ENCODE results near the gene PACRG. TPM values are rescaled to one million over a fixed set of nuclear protein-coding genes. Genes with fewer than 3 reads are reported as not detected.

The PACRG gene
- total RNA-seq, 1 donor from 2014 or later: 14.1 TPM

DNA sequence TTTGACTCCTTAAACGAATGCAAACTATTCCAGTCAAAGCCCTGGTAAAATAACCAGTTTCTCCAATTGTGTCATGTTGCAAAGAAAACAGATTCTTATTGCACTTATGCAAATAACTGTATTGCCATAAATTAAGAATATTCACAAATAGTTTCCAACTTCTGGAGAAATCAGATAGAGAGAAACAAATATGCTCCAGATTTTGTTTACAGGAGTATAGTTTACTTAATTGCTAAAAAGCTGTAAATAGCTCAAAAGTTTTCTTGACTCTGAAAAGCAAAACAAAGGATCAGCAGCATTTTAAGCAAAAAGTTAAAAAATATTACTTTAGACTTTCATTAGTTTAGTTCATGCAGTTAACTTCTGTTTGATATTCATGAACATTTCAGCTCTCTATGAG, 304.2 kb downstream of the PACRG start:
- intact Hi-C loops (cut with DNase I): no loop called here
- no peak for DNase-seq (ENCODE audit: low spot score)

DNA sequence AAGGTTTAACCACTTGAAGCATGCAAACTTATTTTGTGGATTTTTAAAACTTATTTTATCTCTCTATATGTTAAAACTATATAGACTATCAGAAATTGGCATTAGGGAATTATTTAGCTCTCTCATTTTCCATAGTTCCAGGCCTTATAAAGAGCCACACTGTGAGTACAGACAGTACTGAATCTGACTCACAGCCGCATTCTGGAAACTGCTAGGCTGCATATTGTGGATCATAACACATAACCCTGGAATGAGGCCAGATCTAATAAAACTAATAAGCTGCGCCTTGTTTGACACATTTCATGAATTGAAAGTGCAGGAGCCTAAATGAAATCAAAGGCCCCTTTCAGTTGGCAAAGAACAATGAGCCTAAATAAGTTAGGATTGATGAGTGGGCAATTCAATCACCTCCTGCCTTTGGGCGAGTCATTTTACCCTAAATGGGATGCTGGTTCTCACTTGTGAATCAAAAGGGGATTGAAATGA, 308.4 kb downstream of the PACRG start:
- intact Hi-C loops (cut with DNase I): no loop called here
- no peak for DNase-seq (ENCODE audit: low spot score)

DNA sequence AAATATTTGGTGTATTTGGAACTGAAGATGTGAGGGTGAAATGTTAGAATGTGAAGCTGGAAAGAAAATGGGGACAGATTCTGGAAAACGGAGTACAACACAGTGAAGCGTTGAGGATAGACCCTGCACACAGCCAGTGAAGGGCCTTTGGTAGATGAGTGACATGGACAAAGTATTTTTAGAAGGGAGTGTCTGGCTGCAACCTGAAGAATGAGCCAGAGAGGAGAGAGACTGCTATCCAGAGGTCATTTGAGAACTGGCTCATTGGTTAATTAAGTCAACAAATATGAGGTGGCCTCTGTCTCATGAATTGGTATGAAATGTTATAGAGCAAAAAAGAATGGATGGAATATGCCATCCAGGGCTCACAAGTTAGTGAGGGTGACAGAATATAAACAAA, 310.5 kb downstream of the PACRG start:
- intact Hi-C loops (cut with DNase I): no loop called here
- no peak for DNase-seq (ENCODE audit: low spot score)

DNA sequence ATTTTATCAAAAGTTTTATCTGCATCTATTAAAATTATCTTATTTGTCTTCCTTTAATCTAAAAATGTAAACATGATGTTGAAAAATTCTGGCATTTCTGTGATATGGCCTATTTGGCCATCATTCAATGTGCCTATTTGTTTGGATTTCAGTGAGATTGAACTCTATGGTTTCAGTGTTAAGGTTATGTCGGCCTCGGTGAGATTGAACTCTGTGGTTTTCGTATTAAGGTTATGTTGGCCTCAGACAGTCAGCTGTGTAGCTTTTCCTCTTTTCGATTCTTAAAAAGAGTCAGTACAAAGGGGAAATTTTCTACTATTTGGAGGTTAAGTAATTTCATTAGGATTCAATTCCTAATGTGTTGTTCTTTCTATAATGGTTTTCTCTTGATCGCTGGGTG, 320.6 kb downstream of the PACRG start:
- intact Hi-C loops (cut with DNase I): no loop called here
- DNase-seq (ENCODE audit: low spot score): no peak

DNA sequence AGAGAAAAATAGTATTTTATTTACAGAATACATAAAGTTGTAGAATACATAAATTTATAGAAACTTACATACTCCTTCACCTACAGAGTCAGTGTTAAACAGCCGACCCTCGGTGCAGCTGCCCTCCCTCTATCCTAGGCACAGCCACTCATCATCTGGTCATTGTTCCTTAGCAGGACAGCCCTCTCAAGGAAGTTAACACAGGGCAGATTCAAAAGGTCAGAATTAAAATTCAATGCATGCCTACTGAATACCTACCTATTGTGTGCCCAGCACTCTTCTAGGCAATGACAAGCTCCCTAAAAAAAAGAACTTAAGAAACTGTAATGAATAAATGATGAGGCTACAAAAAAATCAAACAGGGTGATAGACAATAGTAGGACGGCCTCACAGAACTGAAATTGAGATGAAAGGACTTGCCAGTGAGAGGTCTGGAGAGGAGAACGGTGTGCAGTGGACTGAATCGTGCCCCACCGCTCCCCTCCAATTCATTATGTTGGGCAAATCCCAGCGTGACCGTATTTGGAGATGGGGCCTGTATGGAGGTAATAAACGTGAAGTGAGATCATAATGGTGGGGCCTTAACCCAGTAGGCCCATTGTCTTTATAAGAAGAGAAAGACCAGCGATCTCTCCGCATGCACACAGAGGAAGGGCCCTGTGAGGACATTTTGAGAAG, 326.0 kb downstream of the PACRG start:
- intact Hi-C loops (cut with DNase I): no loop called here
- no peak for DNase-seq (ENCODE audit: low spot score)

DNA sequence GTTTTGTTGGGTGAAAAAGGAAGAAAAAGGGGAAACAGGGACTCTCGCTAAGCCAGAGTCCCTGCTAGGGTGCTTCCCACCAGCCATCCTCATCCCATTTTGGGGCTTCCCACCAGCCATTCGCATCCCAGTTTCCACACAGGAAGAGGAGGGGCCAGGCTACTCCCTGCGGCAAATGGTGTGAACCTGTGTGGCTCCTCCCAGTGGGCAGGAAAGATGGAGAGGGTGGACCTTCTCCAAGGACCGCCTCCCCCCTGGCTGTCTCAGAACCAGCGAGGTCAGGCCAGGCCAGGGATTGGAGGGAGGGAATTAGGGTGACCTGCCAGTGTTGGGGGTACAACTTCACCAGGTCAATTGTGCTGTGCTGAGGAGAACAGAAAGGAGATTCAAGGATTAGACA, 326.9 kb downstream of the PACRG start:
- intact Hi-C loops (cut with DNase I): no loop called here
- no peak for DNase-seq (ENCODE audit: low spot score)

DNA sequence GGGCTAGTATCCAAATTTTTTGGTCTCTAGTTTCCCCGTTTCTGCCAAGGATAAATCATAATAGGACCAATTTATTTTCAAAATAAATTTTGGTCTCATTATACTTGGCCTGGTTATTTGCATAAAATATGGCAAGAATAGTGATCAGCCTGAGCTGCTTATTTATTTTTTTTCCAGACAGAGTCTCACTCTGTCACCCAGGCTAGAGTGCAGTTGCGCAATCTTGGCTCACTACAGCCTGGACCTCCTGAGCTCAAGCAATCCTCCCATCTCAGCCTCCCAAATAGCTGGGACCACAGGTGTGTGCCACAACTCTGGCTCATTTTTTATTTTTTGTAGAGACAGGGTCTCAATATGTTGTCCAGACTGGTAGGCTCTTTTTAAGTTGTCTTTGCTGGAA, 329.5 kb downstream of the PACRG start:
- intact Hi-C loops (cut with DNase I): no loop called here
- DNase-seq (ENCODE audit: low spot score): no peak

DNA sequence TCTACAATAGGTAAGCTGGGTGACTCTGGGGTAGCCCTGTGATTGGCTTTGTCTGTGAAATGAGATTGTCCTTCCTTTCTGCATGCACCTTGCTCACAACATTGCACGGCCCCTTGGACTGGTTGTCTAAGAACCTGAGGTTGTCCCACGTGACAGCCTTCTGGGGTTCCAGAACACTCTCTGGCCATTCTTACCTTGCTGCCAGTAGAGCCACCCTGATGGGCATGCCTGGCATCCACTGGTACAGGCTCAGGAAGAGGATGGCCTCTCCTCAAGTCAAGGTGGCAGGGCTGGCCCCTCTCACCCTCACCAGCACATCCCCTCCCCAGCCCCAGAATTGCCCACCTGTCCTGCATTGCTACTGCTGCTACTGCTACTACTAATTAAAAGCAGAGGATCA, 335.0 kb downstream of the PACRG start:
- DNase-seq (ENCODE audit: low spot score): no peak
- intact Hi-C loops (cut with DNase I): no loop called here

DNA sequence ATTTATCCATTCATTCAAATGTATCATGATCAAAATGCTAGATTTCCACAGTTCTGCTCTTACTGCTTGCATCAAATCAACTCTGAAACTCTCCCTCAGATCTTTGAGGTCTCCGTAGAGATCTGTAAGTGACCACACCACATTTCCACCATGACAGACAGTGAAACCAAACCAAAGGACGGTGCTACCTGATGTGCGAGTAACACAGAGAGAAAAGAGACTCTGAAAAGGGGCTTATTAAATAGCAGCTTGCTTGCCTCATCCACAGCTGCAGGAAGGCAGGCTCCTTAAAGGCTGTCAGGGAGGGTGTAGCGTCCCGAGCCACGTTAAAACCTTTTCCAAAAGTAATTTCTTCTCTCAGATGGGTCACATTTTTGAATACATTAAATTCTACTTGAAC, 335.8 kb downstream of the PACRG start:
- intact Hi-C loops (cut with DNase I): no loop called here
- no peak for DNase-seq (ENCODE audit: low spot score)

DNA sequence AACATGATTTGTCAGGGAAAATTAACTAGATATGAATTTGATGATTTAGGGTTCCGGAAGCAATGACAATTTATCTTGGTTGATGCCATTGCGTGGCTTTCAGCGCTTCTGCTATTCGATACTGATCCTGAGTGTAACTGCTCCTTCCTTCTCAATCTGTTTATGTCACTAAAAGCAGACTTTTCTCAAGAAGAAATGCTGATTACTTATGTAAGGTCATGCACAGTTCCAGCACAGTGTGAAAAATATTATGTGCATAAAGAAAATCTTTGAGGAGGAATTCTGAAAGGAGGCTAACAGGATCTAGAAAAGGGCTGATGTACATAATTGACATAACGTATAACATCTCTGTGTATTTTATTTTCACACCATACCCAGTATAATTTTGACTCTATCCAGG, 336.6 kb downstream of the PACRG start:
- no peak for DNase-seq (ENCODE audit: low spot score)
- intact Hi-C loops (cut with DNase I): no loop called here

DNA sequence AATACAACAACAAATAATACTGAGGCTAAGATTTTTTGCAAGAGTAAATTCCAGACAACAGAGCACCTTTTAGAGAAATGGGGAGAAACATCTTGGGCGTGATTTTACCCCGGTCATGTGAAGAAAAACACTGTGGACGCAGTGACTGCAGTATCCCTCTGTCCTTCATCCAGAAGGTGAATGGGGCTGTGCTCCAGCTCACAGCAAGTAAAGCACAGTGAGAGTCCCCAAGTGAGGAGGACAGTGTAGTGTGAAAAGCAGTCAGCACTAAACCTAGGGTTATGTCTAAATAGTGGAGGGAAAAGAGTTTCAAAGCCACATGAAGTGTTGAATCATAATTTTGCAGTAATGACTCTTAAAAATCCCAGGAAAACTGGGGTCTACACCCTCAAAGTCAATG, 338.4 kb downstream of the PACRG start:
- intact Hi-C loops (cut with DNase I): no loop called here

DNA sequence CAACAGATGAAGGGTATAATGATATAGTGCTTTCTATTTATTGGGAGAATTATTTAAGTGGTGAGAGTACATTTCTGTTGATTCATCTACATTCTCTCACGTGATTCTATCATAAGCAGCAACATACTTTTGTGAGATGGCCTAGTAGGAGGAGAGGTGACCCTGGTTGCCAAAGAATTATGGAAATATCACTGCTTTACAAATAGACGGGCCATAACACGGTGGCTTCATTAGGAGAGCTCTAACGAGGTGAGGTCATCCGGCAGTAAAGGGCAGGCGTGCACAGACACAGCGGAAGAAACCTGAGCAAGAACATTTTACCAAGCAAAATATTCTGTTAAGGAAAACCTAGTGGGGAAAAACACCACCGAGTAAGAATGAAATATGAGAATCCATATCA, 349.4 kb downstream of the PACRG start:
- intact Hi-C loops (cut with DNase I): no loop called here

More for the DNA sequence above, 338.4 kb downstream of the PACRG start:
- no peak for DNase-seq (ENCODE audit: low spot score)

DNA sequence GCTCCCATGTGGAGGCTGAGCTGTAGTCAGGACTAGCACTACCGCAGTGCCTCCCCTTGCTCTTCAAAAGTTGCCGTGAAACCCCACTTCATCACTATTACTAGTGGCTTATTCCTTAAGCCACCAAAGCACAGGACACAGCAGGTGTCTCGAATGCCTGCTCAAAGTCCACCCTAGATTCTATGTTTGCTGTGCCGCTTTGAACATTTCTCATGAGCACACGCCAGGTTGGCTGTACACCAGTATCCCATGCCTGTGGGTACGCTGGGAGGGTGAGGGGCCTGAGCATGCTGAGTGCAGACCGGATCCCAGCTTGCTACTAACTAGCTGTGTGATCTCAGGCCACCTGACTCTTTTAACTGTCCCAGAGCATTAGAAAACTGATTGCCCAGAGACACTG, 350.9 kb downstream of the PACRG start:
- no peak for DNase-seq (ENCODE audit: low spot score)

More for the DNA sequence above, 349.4 kb downstream of the PACRG start:
- DNase-seq (ENCODE audit: low spot score): no peak

DNA sequence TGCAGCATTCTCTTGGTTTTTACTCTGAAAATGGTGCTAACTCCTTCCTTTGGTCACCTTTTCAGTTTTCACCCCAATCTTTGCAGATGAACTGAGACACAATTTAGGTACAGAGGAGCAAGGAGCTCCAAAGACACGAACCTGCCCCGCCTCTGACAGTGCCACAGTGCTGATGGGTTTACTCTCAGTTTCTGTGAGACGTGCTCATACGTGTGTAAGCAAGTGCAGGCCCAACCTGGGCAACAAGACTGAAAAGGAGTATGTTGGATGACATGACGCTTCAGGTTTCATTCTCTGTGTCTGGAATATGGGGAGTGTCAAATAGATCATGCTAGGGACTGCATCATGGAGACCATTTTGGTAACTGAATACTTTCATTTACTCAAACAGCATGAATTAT, 352.5 kb downstream of the PACRG start:
- DNase-seq (ENCODE audit: low spot score): no peak
- intact Hi-C loops (cut with DNase I): no loop called here

More for the DNA sequence above, 350.9 kb downstream of the PACRG start:
- intact Hi-C loops (cut with DNase I): no loop called here

DNA sequence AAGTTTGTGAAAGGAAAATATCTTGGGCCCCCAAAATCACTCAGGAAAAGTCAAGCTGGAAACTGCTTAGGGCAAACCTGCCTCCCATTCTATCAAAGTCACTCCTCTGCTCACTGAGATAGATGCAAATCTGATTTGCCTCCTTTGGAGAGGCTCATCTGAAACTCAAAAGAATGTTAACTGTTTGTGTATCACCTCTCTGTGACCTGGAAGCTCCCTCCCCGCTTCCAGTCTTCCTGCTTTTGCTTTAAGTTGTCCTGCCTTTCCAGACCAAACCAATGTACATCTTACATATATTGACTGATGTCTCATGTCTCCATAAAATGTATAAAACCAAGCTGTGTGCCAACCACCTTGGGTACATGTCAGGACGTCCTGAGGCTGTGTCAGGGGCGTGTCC, 355.4 kb downstream of the PACRG start:
- intact Hi-C loops (cut with DNase I): no loop called here
- no peak for DNase-seq (ENCODE audit: low spot score)

DNA sequence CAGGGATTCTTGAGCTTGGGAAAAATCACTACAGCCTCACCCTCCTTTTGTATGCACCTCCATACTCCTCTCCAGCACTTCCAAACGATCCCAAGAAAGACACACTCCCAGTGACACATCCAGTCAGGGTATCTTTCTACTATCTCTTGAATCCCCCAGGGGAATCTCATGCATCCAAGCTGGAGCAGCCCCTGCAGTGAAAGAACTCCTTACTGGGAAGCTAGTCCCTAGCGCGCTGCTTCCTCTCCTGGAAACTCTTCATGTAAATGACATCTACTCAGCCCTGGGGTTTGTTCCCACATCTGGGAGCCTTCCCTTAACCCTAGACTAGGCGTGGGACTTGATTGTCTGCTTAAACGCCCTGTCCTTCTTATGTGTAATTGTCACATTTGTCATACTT, 357.7 kb downstream of the PACRG start:
- no peak for DNase-seq (ENCODE audit: low spot score)
- intact Hi-C loops (cut with DNase I): loop anchor here (5.0 kb wide), 1 partner anchor 172 kb away; no protein-coding TSS in a partner anchor

DNA sequence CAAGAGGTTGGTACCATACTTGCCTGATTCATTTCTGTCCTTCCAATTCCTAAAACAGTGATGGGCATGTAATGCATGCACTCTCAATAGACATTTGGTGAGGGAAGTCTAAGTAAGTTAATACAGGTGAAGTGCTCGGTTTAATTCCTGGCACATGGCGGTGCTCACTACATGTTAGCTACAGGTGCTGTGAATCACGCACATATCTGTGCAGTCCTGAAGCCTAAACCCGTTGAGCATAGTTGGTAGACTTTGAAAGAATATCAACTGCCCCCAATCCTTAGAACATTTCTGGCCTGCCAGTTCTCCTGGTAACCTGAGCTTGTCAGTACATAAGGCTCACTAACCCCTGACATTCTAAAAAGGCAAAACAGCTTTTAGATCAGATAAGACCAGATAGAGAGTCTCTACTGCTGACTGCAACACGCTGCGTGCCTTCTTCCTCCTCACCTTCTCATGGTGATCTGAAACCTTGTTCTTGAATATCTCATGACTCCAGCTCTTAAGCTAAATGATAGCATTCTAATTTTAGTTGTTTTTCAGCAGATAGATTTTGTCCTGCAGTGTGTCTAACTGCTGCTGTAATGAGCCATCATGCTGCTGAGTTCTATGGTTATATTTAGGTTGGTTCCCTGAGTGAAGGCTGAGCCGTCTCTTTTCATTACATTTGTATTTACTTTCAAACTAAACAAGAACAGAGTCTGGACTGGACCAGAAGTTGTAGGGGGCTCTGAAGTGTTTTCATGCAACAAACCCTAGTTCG, 358.3 kb downstream of the PACRG start:
- intact Hi-C loops (cut with DNase I): loop anchor here (5.0 kb wide), 1 partner anchor 171 kb away; no protein-coding TSS in a partner anchor
- no peak for DNase-seq (ENCODE audit: low spot score)

DNA sequence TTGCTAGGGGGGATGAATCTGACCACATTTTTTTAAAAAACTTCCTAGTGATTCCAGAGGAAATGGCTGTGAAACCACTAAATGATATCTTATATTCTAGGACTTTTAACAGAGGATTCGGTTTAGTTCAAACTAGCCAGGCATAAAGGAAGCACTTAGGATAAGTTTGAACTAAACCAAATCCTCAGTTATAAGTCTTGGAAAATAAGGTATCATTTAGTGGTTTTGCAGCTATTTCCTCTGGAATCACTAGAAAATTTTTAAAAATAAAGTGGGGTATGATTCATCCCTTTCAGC, 358.8 kb downstream of the PACRG start:
- DNase-seq (ENCODE audit: low spot score): no peak
- intact Hi-C loops (cut with DNase I): loop anchor here (5.0 kb wide), 1 partner anchor 171 kb away; no protein-coding TSS in a partner anchor

DNA sequence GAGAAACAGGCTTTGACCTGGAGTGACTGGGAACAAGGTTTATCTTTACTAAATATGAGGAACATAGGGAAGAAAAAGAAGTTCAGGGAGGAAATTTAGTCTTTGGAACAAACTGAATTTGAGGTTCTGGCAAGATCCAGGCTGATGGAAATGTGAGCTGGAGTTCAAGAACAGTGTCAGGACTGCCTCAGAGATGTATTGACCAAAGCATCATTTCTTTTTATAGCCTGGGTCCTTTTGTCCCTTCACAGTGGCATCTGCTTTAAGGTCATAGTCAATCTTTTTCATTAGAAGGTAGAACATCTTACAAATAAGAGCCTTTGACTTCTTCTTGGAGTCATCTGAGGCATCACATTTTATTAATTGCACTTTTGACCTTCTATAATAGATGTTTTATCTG, 360.2 kb downstream of the PACRG start:
- intact Hi-C loops (cut with DNase I): loop anchor here (5.0 kb wide), 1 partner anchor 169 kb away; no protein-coding TSS in a partner anchor
- DNase-seq (ENCODE audit: low spot score): no peak

DNA sequence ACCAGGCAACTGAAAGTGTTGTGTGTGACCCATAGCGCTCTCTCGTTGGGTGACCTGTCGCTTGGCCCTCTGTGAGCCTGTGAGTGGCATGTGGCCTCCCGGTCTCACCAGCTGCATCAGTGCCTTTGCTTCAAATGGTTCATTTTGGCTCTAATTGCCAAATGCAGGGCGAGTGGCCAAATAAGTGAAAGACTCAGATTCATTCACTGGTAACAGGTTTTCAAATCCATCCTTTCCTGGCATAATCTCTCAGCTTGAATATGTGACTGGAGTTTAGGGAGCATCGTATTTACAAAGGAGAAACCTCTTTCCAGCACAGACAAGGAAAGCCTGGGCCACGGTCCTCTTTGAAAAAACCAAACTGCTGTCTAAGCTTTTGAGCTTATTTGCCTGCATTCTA, 365.1 kb downstream of the PACRG start:
- no peak for DNase-seq (ENCODE audit: low spot score)
- intact Hi-C loops (cut with DNase I): no loop called here

DNA sequence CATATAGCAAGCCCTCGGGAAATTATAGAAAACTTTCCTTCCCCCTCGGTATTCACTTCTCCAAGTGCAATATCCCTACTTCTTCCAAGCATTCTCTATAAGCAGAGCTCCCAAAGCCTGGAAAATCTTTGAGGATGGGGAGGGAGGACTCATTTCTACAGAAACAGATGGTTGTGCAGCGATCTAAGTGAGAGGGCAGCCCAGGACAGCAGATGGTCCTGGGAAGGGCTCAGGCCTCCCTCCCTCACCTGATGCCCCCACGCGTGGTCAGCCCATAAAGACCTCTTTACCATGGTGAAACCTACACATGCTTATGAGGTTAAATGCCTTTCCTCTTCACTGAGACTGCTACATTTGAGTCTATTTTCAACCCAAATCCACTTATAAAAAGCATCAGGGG, 367.1 kb downstream of the PACRG start:
- intact Hi-C loops (cut with DNase I): no loop called here
- no peak for DNase-seq (ENCODE audit: low spot score)

All from cardiac septum (tissue), 1 donor.